GM19238 (cell line): ENCODE data around the gene TLE6.
"Not testable (repeated sequence)": the region's sequence is repeated elsewhere in the genome, so short reads cannot be mapped to it uniquely, and the experiment has no call there.

Experiments
- DNase-seq: peaks from one replicate; pipeline ENCODE4 v3.0.0; 2011; ENCODE audit warnings: low spot score; ENCODE audit not compliant: insufficient read length

Gene TLE6

GRCh38 chr19:2974342-2975041 lies 2.9 kb upstream of the TLE6 start:
- no peak for DNase-seq

- DNase-seq, result no peak
Observed at GRCh38 chr19:2976609-2977000, 759 bp upstream of the TLE6 start.

- DNase-seq, result no peak
Observed at GRCh38 chr19:2977746-2978138, 378 bp downstream of the TLE6 start.

- DNase-seq, result no peak
Observed at GRCh38 chr19:2978166-2978767, 903 bp downstream of the TLE6 start.

GRCh38 chr19:2978772-2979171 lies 1.4 kb downstream of the TLE6 start:
- DNase-seq, result no peak

- DNase-seq, result no peak
Observed at GRCh38 chr19:2981898-2982297, 4.5 kb downstream of the TLE6 start.

- no peak for DNase-seq
Observed at GRCh38 chr19:2982561-2982960, 5.2 kb downstream of the TLE6 start.

- no peak for DNase-seq
Observed at GRCh38 chr19:2982983-2983350, 5.6 kb downstream of the TLE6 start.

- DNase-seq, result no peak
Observed at GRCh38 chr19:2983351-2984214, 6.2 kb downstream of the TLE6 start.

GRCh38 chr19:2984215-2984528 lies 6.8 kb downstream of the TLE6 start:
- no peak for DNase-seq

- no peak for DNase-seq
Observed at GRCh38 chr19:2986951-2987524, 9.7 kb downstream of the TLE6 start.

GRCh38 chr19:2987797-2988196 lies 10.4 kb downstream of the TLE6 start:
- DNase-seq, result no peak

GRCh38 chr19:2988568-2988967 lies 11.2 kb downstream of the TLE6 start:
- DNase-seq, result no peak

- no peak for DNase-seq
Observed at GRCh38 chr19:2989236-2989946, 12.0 kb downstream of the TLE6 start.

- not testable (repeated sequence) for DNase-seq
Observed at GRCh38 chr19:2992333-2992732, 15.0 kb downstream of the TLE6 start.

GRCh38 chr19:2992958-2993357 lies 15.6 kb downstream of the TLE6 start:
- no peak for DNase-seq

GRCh38 chr19:2993579-2993978 lies 16.2 kb downstream of the TLE6 start:
- no peak for DNase-seq

- DNase-seq, result no peak
Observed at GRCh38 chr19:2994588-2995131, 17.3 kb downstream of the TLE6 start.

GRCh38 chr19:2997720-2998119 lies 20.4 kb downstream of the TLE6 start:
- no peak for DNase-seq

GRCh38 chr19:2998642-2999041 lies 21.3 kb downstream of the TLE6 start:
- DNase-seq, result no peak

- DNase-seq, result no peak
Observed at GRCh38 chr19:3001235-3001800, 24.0 kb downstream of the TLE6 start.
